HG03095 (cell line): Measurements from ENCODE around the gene PEX26.
"Not testable (repeated sequence)": the region's sequence is repeated elsewhere in the genome, so short reads cannot be mapped to it uniquely, and the experiment has no call there.

Experiments used
- ATAC-seq: cut with Tn5 transposase; IDR thresholded peaks from one replicate; pipeline ENCODE4 v1.9.1; 2021; ENCODE audit warnings: moderate library complexity; ENCODE audit not compliant: unreplicated experiment

PEX26 gene

DNA sequence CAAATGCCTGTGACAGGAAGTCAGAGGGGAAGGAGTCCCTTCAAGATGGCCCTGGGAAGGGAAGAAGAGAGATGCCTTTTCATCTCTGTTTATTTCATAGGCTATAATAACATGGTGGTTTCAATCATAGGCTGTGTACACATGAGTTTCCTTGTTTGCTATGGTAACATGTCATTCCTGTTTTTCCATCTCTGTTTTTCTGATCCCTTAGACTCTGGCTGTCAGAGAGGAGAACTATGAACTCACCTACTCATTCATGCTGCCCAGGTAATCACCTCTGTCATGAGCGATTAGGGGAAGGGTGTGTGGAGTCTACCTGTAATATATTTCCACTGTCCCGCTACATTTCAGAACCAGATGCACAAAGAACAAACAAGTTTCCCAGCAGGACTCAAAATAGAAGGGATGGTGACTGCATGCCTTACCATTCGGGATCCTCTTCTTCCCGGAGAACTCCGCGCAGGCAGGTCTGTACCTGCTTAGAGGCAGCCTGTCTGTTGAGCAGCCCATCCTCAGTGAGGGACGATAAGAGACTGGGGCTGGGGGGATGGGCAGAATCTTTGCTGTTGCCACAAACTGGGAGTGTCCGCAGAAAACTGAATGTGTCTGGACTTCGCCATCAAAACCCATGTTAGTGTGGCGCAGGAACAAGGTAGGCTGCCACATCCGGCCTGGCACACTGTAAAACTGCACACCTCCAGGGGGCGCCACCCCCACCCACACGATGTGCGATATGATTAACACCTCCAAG lies 7.1 kb upstream of the PEX26 start:
- no peak for ATAC-seq

DNA sequence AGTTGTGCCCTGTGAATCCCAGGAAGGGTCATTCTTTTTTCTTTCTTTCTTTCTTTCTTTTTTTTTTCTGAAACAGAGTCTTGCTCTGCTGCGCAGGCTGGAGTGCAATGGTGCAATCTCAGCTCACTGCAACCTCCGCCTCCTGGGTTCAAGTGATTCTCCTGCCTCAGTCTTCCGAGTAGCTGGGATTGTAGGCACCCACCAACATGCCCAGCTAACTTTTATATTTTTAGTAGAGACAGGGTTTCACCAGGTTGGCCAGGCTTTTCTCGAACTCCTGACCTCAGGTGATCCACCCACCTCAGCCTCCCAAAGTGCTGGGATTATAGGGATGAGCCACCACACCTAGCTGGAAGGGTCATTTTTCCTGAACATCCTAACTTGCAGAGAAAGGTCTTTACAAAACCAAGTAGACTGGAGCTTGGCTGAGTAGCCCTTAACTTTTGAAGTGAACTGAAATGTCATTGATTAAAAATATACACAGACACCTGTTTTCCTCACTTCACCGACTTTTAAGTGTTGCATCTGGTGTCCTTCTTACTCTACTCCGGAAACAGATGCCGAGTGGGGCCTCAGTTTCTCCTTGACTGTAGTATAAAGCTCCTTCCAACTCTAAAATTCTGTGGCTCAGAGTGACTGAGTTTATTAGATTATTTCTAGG lies 6.4 kb upstream of the PEX26 start:
- ATAC-seq: not testable (repeated sequence)

DNA sequence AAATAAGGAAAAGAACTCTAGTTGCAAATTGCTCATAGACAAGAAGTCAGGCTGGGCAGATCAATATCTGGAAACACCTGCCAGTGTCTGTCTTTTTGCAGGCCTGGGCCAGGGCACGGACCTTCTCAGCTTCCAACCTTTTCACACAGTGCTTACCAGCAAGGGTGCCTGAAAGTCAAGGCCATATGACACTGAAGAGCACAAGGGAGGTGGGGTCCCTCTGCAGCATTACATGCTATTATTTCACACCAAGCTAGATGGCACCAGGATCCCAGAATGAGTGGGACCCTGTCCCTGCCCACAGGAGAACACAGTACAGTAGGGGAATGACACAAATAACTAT lies 5.9 kb upstream of the PEX26 start:
- no peak for ATAC-seq

DNA sequence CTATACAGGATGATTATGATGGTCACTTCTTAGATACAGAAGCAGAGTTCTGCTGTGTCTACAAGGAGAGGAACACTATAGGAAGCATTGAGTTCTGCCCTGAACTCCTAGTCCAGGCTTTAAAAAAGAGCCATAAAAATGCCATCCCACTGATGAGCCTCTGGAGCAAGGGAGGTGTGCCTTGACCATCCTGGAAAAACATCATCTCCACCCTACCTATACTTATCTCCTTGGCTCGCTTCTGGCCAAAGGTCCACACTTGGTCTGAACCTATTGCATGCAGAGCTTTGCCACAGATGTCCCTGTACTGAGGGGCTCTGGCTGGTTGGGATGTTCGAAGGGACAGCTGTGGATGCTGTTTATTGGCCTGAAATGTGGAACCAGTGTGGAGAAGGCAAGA lies 4.3 kb upstream of the PEX26 start:
- ATAC-seq: no peak

DNA sequence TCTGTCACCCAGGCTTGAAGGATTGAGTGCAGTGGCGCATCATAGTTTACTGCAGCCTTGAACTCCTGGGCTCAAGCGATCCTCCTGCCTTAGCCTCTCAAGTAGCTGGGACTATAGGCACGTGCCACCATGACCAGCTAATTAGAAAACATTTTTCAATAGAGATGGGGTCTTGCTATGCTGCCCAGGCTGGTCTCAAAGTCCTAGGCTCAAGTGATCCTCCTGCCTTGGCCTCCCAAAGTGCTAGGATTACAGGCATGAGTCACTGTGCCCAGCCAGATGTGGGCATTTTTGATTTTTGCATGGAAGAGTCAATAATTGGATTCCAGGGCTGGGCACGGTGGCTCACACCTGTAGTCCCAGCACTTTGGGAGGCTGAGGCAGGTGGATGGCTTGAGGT lies 3.9 kb upstream of the PEX26 start:
- ATAC-seq: not testable (repeated sequence)

DNA sequence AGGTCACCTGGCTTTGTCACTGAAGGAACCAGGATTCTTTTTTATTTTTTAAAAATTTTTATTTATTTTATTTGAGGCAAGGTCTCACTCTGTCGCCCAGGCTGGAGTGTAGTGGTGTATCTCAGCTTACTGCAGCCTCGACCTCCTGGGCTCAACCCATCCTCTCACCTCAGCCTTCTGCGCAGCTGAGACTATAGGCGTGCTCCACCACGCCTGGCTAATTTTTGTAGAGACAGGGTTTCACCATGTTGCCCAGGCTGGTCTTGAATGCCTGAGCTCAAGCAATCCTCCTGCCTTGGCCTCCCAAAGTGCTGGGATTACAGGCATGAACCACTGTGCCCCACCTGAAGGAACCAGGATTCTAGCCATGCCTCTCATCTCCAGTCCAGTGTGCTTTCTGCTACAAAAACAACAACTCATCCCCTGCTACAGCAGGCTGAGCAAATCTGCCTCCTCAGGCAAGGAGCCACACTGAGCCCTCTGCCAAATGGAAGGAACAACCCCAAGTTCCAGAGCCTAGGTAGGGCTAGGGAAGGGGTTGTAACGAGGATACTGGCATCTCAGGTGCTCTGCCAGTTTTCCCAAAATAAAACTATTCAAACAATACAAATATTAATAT lies 2.6 kb upstream of the PEX26 start:
- ATAC-seq: no peak

DNA sequence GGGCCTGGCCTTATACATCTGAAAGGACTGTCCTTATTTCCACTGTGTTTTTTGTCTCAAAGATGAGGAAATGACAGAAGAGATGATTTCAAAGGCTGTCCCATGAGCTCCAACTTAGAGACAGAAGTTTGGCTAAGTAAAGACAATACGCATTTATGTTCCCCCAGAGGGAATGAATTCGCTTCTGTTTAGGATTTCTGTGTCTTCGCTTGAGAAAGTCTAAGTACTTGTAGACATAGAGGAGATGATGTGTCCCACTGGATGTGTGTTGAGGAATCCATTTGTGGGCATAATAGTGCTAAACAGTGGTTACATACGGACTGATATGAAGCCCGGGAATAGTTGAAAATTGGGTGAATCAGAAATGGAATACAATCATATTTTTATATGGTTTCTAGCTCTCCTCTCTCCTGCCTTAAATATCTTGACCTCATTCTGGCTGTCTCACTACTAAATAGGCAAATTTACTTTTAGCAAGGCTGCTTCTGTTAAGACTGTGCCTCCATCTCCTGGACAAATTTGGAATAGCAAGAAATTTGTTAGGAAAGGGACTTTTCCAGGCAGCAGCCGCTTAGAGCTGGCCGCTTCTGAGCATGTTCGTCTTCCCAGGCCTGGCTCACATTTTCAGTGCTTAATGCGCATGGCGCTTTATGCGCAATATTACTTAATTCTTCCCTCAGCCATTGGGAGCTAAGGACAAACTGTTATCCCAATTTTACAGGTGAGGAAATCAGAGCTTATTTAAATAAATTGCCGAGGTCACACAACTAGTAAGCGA lies 1.9 kb upstream of the PEX26 start:
- ATAC-seq: no peak

DNA sequence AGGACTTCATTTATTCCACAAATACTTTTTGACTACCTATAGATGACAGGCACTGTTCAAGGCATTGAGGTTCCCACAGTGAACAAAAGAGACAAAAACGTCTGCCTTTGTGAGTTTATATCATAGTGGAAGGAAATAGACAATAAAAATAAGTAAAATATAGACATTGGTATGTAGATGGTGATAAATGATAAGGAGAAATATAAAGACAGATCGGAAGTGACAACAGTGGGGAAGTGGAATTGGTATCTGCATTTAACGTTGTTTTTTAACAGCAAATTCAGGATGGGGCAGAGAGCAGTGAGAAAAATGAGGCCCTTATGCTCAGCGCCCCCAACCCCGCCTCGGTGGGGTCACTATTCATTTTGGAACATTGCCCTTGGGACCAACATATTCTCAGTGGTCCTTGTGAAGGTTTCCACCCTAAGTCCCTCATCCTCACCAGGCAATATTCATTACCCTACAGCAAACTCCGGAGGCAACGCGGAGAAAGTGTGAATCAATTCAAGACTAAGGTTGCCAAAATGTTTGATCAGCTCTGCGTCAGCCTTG lies 627 bp upstream of the PEX26 start:
- peak; percentile 5 for ATAC-seq

DNA sequence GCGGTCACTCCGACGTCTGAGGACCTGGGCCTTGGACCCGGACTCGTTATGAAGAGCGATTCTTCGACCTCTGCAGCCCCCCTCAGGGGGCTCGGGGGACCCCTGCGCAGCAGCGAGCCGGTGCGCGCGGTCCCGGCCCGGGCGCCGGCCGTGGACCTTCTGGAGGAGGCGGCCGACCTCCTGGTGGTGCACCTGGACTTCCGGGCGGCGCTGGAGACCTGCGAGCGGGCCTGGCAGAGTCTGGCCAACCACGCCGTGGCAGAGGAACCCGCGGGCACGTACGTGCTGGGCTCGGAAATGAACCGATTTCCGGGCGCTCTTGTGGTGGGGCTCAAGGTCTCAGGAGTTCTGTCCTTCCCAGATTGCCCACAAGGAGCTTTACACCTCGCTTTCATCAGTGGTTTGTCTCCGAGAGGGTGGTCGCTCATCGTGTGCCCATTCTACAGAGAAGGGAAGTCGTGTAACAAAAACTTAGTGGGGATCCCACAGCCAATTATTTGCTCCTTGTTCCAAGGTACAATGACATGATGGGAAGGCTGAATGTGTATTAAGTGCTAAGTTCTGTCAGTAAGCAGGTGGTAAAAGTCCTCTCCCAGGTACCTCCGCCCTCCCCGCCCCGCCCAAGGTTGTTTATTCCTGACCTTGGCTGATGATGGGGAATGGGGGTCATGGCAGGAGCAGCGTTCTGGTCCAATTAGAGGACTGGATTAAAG lies 695 bp downstream of the PEX26 start:
- no peak for ATAC-seq

DNA sequence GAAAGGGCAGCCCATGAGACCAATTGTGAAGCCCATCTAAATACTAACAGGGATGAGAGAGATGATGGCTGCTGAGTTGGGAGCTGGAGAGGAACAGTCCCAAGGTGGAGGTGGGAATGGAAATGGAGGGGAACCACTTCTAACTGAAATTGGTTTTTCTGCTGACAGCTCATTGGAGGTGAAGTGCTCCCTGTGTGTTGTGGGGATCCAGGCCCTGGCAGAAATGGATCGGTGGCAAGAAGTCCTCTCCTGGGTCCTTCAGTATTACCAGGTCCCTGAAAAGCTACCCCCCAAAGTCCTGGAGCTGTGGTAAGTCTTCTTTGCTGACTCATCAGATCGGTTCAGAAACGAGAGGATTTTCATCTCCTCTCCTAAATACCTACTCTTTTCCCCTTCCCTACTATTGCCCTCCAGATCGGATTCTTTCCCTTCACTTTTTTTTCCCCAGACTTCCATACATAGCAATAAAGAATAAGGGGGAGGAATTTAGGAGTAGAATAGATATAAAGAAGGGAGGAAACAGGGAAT lies 2.0 kb downstream of the PEX26 start:
- ATAC-seq: no peak

DNA sequence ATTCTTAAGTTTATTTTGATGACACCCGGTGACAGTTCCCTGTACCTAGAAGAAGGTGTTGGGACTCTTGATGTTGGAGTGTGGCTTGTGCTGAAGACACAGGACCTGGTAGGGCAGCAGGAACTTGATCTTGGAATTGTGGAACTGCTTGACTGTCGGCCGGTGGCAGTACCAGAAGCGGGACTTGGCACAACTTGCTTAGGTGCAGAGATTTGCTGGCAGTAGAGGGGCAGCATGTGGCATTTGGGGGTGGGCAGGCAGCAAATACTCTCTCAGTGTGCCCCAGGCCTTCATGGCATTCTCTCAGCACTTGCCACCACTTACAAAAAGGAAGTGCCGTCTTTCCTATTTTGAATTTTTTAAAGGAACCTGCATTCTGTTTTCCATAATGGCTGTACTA lies 3.6 kb downstream of the PEX26 start:
- no peak for ATAC-seq

DNA sequence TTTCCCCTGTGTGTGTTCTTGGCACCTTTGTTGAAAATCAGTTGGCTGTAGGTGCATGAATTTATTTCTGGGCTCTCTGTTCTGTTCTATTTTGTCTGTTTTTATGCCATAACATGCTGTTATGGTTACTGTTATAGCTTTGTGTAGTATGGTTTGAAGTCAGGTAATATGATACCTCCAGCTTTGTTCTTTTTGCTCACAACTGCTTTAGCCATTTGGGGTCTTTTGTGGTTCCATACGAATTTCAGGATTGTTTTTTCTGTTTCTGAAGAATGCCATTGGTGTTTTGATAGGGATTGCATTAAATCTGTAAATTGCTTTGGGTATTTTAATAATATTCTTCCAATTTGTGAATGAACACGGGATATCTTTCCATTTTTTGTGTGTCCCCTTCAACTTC lies 4.7 kb downstream of the PEX26 start:
- ATAC-seq: no peak

DNA sequence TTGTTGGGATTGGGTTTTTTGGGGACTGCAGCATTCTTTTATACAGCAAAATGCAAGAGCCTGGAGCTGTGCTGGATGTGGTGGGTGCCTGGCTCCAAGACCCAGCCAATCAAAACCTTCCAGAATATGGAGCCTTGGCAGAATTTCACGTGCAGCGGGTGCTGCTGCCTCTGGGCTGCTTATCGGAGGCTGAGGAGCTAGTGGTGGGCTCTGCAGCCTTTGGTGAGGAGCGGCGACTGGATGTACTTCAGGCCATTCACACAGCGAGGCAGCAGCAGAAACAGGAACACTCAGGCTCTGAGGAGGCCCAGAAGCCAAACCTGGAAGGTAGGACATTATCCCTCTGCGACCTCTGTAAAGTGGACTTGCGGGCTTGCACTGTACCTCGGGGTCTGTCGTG lies 5.6 kb downstream of the PEX26 start:
- ATAC-seq: no peak

DNA sequence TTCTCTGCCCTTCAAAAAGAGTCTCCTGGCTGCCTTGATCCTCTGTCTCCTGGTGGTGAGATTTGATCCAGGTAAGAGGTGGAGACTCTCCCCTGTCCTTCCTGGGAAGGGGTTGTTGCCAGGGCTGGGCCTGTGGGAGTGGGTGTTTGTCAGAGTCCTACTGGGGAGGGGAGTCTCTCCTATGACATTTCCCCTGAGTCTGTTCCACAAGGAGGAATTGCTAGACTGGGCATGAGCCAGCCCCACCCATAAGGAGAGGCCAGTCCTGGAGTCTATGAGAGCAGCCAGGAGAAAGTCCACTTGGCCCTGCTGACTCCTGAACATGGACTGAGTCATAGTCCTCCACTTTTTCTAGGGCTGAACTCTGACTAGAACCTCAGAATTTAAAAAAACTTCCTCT lies 7.4 kb downstream of the PEX26 start:
- no peak for ATAC-seq

DNA sequence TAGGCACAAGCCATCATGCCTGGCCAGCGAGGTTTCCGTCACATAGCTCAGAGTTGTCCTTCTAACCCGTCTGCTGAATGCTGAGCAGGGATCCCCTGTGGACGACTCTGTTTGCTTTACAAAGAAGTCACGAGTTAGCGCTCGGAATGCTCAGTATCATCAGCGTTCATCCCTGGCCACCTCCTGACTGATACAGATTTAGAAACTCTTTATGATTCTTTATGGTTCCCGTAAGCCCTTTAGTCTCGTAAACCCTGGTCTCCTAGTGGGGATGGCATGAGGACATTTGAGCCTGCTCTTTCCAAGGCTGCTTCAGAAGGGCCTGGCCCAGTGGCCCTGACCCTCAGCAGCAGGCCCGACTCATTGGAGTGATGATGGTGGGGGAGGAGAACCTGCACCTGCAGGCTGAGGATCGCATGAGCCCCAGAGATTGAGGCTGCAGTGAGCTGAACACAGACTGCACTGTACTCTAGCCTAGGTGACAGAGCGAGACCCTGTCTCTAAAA lies 9.6 kb downstream of the PEX26 start:
- ATAC-seq: no peak

DNA sequence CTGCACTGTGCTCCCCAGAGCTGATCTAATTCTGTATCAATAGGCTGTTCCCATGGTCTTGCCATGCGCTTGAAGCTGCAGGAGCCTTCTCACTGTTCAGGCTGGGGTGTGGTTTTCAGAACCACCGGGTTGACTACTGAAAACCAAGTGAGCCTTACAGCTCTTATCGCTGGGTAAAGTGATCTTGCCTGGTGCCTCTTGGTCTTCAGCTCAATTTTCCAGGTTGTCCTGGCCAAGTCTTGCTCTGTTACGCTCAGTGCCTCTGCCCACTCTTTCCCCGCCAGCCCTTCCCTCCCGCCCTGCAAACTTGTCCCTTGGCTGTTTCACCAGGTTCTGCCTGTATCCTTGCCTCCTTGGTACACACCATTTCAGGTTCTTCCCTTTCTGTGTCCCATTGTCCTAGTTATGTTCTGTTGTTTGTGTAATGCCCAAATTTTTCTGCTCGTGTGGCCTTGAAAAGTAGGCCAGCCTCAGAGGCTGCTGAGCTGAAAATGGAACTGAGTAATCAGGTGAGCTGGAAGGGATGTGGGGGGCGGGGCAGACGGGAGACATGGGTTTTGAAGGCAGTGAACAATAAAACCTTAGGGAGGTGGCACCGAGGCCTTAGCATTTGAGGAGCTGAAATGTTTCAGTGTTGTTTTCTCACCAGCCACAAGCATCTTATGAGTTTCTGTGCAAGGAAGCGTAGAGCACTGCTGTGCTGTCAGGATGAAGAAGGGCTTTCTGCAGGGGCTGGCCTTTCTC lies 11.2 kb downstream of the PEX26 start:
- peak; percentile 53 for ATAC-seq

DNA sequence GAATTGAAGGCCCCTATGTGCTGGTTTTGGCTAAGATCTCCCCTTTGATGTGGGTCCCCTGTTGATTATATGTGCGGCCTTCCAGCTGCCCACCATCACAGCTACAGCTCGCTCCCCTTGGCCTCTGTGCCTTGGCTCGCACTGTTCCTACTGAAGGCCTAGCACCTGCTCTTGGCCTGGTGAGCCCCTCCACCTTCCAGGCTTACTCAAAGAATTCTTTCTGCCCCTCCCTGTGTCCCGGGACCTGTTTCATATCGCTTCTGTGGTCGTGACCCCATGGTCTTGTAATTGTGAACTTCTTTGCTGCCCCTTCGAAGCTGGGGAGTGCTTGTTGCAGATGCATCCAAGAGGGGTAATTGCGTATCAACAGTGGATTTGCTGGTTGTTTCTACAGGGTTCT lies 12.5 kb downstream of the PEX26 start:
- no peak for ATAC-seq

DNA sequence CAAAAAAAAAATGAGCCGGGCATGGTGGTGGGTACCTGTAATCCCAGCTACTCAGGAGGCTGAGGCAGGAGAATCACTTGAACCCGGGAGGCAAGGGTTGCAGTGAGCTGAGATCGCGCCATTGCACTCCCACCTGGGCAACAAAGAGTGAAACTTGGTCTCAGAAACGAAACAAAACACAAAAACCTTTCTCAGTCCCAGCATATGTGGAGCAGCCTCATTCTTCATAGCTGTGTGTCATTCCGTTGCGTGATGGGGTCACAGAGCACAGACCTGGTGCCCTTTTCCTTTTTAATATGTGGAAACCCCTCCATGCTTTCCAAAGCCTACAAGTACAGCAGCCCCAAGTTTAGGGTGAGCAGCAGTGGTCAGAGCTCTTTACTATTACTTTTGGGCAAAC lies 13.7 kb downstream of the PEX26 start:
- ATAC-seq: no peak

DNA sequence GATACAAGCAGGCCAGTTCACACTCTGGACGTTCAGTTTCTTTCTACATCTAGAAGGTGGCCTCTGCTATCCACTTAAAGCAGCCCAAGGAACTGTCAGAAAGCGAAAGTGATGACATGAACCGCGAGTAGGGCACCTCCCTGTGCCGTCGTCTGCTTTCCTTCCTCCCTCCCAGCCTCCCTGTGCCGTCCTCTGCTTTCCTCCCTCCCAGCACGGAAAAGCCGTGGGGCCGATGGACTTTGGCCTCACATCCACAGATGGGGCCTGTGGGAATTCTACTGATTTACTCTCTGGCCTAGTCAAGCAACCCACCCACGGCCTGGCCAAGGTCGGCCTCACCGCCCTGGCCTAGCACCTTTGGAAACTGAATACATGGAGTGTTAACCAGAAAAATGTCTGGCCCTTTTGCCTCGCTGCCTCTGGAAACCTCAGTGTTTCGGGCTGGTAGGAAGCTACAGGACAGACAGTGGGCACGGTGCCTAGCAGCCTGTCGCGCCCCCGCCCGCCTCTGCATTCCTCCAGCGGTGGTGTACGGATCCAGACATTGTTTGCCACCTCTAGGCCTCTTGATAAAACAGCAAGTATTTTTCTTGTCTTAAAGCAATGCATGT lies 14.2 kb downstream of the PEX26 start:
- ATAC-seq: no peak
